ENCODE data around the gene DIPK1B.

Gene DIPK1B

DNA sequence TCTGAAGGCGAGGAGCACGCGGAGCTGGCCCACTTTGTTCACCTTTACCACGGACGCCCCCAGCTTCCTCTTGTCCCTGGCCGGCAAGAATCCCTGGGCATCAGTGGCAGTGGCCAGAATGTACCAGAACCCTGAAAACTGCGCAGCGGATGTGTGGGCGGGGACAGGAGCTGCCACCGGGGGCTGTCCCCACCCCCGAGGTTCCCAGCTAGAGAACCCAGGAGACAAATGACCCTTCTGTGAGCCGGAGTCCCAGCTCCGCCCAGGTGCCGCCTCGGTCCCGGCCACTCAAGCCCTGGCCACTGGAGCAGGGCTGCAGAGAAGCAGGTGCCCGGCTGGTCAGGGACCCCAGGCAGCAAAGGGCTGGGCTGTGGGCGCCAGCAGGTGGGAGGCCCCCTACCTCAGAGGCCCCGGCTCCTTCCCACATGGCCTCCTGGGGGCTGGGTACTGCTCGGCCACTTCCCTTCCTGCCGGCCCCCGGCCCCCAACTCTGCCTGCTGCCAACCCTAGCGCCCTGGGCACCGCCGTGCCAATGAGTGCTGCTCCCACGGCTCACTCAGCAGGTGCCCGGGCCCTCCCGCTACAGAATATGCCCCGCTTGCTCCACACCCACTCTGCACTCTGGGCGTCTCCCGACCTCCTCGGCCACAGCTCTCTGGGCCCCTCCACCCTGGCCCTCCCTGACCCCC lies 29.7 kb downstream of the DIPK1B start:
- TF ChIP-seq, protein P1, sequence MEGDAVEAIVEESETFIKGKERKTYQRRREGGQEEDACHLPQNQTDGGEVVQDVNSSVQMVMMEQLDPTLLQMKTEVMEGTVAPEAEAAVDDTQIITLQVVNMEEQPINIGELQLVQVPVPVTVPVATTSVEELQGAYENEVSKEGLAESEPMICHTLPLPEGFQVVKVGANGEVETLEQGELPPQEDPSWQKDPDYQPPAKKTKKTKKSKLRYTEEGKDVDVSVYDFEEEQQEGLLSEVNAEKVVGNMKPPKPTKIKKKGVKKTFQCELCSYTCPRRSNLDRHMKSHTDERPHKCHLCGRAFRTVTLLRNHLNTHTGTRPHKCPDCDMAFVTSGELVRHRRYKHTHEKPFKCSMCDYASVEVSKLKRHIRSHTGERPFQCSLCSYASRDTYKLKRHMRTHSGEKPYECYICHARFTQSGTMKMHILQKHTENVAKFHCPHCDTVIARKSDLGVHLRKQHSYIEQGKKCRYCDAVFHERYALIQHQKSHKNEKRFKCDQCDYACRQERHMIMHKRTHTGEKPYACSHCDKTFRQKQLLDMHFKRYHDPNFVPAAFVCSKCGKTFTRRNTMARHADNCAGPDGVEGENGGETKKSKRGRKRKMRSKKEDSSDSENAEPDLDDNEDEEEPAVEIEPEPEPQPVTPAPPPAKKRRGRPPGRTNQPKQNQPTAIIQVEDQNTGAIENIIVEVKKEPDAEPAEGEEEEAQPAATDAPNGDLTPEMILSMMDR (IDR thresholded peaks at IDR 0.05; ENCODE audit: borderline replicate concordance, insufficient read depth, low read depth, low read length), result no peak
- no peak overlapping the region for H3K4me3 ChIP-seq (ENCODE audit: low read depth, low read length)

DNA sequence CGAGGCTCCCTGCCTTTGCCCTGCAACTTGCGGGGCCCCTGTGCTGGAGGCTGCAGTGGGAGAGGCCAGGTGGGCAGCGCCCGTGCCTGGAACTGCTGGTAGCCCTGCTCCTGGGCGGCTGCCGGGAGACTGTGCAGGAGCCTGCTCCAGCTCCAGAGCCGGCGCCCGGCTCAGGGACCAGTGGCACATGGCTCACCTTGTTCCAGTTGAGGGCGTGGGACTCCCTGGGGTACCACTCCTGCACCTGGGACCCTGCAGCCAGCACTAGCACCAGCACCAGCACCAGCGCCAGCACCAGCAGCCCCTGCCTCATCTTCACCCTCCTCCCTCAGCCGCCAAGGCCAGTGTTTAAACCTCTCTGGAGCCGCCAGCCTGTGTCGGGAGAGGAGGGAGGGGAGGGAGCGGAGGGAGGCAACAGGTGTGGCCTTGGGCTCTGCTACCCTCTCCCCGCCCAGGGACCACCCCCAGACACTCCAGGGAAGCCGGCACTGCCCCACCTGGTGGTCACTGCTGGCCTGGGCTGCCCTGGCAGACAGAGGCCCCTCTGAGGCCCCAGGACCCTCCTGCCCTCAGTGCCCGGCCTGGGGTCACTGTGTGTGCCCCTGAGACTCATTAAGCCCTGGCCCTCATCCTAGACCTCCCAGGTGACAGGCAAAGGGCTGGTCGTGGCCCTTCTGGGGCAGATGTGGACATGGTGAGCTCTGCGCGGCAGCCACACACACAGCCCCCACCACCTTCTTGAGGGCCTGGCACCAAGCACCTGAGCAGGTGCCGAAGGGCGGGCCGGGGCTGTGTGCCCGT lies 30.4 kb downstream of the DIPK1B start, which contains the start of gene LCN10:
Gene LCN10 (minus strand): TSS at position 350 of the 801 bp plus-strand sequence. CDS start 37 bp downstream, at position 313.
- no peak within 1 kb of the TSS for H3K4me3 ChIP-seq (ENCODE audit: low read depth, low read length)
- TF ChIP-seq, protein P1 (IDR thresholded peaks at IDR 0.05; ENCODE audit: borderline replicate concordance, insufficient read depth, low read depth, low read length), result 0 out of 2 replicates have a peak, but pooled peaks have one; percentile 8

DNA sequence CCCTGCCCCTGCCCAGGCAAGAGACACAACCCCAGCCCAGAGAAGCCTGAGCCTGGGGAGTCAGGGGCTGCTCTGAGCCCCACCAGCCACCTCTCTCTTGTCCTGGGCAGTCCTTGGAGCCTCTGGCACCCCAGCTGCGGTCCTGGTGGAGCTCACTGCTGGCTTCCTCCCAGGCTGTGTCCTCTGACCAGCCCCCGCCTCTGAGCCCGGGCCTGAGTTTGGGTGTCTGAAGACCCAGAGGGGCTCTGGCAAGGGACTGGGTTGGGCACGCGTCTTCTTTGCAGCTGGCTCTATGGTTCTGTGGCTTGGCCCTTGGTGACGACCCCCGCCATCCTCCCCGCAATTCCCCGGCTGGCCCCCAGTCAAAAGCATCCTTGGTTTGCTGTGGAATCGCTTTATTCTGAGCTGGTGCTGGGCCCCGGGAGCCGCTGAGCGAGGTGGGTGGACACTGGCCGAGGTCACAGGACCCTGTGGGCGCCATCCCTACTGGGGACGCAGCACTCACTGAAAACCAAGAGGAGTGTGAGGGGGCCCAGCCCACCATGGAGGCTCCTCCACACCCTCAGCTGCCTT lies 31.4 kb downstream of the DIPK1B start:
- TF ChIP-seq, protein P1 (IDR thresholded peaks at IDR 0.05; ENCODE audit: borderline replicate concordance, insufficient read depth, low read depth, low read length), result no peak
- H3K4me3 ChIP-seq (ENCODE audit: low read depth, low read length), result no peak overlapping the region

DNA sequence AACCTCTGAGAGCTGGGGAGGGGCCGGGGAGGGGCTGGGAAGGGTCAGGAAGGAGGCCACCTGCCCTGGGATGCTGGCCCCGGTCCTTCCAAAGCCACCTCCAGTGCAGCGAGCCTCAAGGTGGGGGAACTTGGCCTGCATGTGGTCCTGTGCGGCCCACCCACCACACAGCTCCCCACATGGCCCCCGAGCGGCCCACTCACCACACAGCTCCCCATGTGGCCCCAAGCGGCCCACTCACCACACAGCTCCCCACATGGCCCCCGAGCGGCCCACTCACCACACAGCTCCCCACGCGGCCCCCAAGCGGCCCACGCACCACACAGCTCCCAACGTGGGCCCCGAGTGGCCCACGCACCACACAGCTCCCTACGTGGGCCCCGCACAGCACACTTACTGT lies 32.4 kb downstream of the DIPK1B start:
- TF ChIP-seq, protein P1 (IDR thresholded peaks at IDR 0.05; ENCODE audit: borderline replicate concordance, insufficient read depth, low read depth, low read length), result no peak
- no peak overlapping the region for H3K4me3 ChIP-seq (ENCODE audit: low read depth, low read length)

DNA sequence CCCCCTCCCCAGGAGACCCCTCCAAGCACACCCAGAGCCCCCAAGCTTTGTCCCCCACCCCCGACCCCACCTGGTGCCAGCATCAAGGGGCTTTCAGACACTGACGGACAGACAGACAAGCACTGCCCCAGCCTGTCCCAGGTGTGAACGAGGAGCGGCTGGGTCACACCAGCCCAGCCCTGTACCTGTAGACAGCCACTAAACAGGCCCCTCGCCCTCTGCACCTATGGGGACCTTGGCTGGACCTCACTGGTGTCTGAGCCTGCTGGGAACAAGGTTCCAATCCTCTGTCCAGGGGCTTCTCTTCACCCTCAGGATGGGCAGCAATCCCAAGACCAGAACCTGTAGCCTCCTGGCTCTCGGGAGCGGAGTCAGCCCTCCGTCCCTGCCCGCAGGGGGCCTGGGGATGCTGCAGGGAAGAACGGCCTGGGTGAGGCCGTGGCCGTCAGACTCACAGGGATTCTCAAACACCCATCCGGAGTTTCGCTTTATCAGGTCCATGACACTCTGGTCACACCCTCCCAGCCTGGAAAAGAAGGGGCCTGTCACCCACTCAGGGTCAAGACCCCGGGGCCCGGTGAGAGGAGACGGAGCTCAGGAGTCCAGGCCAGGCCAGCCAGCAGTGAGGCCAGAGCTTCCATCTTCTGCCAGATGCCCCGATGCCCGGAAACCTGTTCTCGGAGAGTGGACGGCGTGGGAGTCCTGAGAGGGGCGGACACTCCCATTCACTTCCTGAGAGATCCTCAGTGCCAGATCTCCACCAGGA lies 33.2 kb downstream of the DIPK1B start:
- TF ChIP-seq, protein P1 (IDR thresholded peaks at IDR 0.05; ENCODE audit: borderline replicate concordance, insufficient read depth, low read depth, low read length), result no peak
- no peak overlapping the region for H3K4me3 ChIP-seq (ENCODE audit: low read depth, low read length)

DNA sequence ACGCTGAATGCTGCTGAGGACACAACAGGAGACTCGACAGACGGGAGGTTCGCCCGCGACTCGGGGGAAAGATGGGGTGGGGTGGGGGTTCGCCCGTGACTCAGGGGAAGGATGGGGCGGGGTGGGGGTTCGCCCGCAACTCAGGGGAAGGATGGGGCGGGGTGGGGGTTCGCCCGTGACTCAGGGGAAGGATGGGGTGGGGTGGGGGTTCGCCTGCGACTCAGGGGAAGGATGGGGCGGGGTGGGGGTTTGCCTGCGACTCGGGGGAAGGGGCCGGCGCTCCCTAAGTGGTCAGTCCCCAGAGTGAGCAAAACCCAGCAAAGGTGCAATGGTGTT lies 33.8 kb downstream of the DIPK1B start:
- TF ChIP-seq, protein P1 (IDR thresholded peaks at IDR 0.05; ENCODE audit: borderline replicate concordance, insufficient read depth, low read depth, low read length), result no peak
- H3K4me3 ChIP-seq (ENCODE audit: low read depth, low read length), result no peak overlapping the region
